Breast epithelium (tissue), 4 donors: ENCODE measurements around the gene CDH13. TPM values are rescaled to one million over a fixed set of nuclear protein-coding genes. Genes with fewer than 3 reads are reported as not detected.

ENCODE experiments used
- DNase-seq, 2 donors: peaks; one replicate each; pipeline ENCODE4 v3.0.0-alpha.2; 2019; ENCODE audit warnings: low spot score in 2 of 2
- H3K27ac ChIP-seq, 2 donors: fragments of 200-600 bp; sonication (generic) in 1 of 2; one replicate each; pipeline ENCODE4 v1.5.1; 2016 to 2019; ENCODE audit warnings: mild to moderate bottlenecking in 1 of 2
- H3K27me3 ChIP-seq, 2 donors: fragments of 200-600 bp; sonication (generic) in 1 of 2; one replicate each; pipeline versions ENCODE4 v1.5.1 to v1.6.0; 2017 to 2019; ENCODE audit warnings: control low read depth in 1 of 2, mild to moderate bottlenecking in 1 of 2
- H3K36me3 ChIP-seq: fragments of 200-600 bp; one replicate; pipeline ENCODE4 v1.5.1; 2019
- H3K4me1 ChIP-seq, 2 donors: fragments of 200-600 bp; sonication (generic); one replicate each; pipeline ENCODE4 v1.5.1; 2016 to 2019; ENCODE audit warnings: control low read depth in 1 of 2
- H3K4me3 ChIP-seq, 3 donors: fragments of 200-600 bp; sonication (generic); 1 replicate in 2 of 3; 2 replicates in 1 of 3; pipeline ENCODE4 v1.5.1; 2016 to 2019; ENCODE audit warnings: mild to moderate bottlenecking in 3 of 3, moderate library complexity in 2 of 3
- H3K9me3 ChIP-seq, 2 donors: fragments of 200-600 bp; sonication (generic) in 1 of 2; one replicate each; pipeline ENCODE4 v1.5.1; 2016 to 2019; ENCODE audit warnings: control low read depth in 1 of 2
- CTCF ChIP-seq, 3 donors: fragments of 450-650 bp; IDR thresholded peaks; one replicate each; pipeline ENCODE4 v1.5.1; 2016 to 2017; ENCODE audit warnings: antibody characterized with exemption in 3 of 3, mild to moderate bottlenecking in 3 of 3, moderate library complexity in 3 of 3
- POLR2A ChIP-seq: fragments of 450-650 bp; IDR thresholded peaks from one replicate; pipeline ENCODE4 v1.6.1; 2016; ENCODE audit warnings: antibody characterized with exemption, mild to moderate bottlenecking, moderate library complexity
- POLR2AphosphoS5 ChIP-seq, 3 donors: sonication (generic); formaldehyde crosslinking; IDR thresholded peaks; one replicate each; pipeline ENCODE4 v1.6.1; 2017; ENCODE audit warnings: antibody characterized with exemption in 3 of 3
- intact Hi-C: fragments of 100-400 bp; cut with DNase I; formaldehyde crosslinking; loops from one replicate; pipeline ENCODE4 v1.15.1; 2023; ENCODE audit warnings: low total_unique reads
- total RNA-seq, 3 donors: library from RNA; depleted of rRNA; stranded (reverse); fragments of >200 nt; gene quantifications; one replicate each; pipeline ENCODE4 v1.1.0, GENCODE V29; 2016

CDH13 gene
- total RNA-seq, 3 donors from 2014 or later, result 6.0 to 13.1 (median 11.5) TPM

- DNase-seq, result no peak
- no peak overlapping the region for H3K4me3 ChIP-seq
- no peaks in the 10 kb centered on the region for H3K9me3 ChIP-seq
- H3K27me3 ChIP-seq, result peaks cover 0 to 2% of the 10 kb centered on the region in 2 donors
- no peak overlapping the region for H3K27ac ChIP-seq
- H3K36me3 ChIP-seq, result no peaks in the 10 kb centered on the region
- intact Hi-C loops, result no loop called here
- TF ChIP-seq CTCF (IDR thresholded peaks at IDR 0.05), result no peak
- no peak for TF ChIP-seq POLR2AphosphoS5 (IDR thresholded peaks at IDR 0.05)
- TF ChIP-seq POLR2A, result no peak
- H3K4me1 ChIP-seq, result no peaks in the 10 kb centered on the region
These were observed 652.5 kb downstream of the CDH13 start for GRCh38 chr16:83279251-83279650.

DNA sequence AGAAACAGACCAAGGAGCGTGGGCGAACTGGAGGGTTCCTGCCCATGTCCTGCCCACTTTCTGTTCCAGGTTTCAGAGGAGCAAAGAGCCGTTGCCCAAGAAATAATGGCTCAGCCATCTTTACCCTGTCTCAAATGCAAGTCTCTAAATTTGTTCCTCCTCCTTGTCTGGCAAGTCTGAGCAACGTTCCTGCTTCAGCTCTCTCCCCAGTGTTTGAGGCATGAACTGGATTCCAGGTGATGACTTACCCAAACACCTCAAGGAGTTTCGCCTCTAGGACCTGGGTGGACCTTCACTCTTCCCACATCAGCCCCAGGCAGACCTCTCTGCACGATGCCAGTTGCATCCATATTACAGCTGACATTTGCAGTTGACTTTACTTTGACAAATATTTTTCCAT lies 659.2 kb downstream of the CDH13 start:
- Histone ChIP-seq H3K36me3 (no peaks in the 10 kb centered on the region), H3K9me3 (no peaks in the 10 kb centered on the region), H3K4me1 (no peaks in the 10 kb centered on the region), H3K27me3 (peaks cover 0 to 2% of the 10 kb centered on the region in 2 donors), H3K4me3 (no peak overlapping the region), H3K27ac (no peak overlapping the region)
- DNase-seq, result no peak
- TF ChIP-seq POLR2A, result no peak
- TF ChIP-seq CTCF (IDR thresholded peaks at IDR 0.05), result no peak
- no peak for TF ChIP-seq POLR2AphosphoS5 (IDR thresholded peaks at IDR 0.05)
- intact Hi-C loops, result no loop called here

DNA sequence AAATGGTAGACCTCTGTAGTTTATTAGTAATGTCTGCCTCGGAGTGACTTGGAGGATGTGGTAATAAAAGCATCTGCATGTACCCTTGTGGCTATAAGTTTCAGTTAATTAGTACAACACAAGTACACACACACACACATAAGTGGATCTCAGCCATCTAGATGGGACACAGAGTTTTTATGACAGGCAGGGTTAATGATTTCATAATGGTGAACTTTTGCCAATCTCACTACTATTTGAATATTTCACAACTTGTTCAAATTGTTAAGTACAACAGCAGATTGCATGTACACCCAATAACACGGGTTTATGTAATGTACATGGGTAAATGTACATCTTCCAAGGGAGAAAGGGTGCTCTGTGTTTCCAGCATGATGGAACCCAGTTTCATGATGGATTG lies 669.7 kb downstream of the CDH13 start:
- intact Hi-C loops, result no loop called here
- no peaks in the 10 kb centered on the region for H3K4me1 ChIP-seq
- no peak overlapping the region for H3K27ac ChIP-seq
- TF ChIP-seq CTCF (IDR thresholded peaks at IDR 0.05), result no peak
- no peak for TF ChIP-seq POLR2AphosphoS5 (IDR thresholded peaks at IDR 0.05)
- no peak for TF ChIP-seq POLR2A
- no peaks in the 10 kb centered on the region for H3K9me3 ChIP-seq
- no peaks in the 10 kb centered on the region for H3K27me3 ChIP-seq
- H3K4me3 ChIP-seq, result no peak overlapping the region
- DNase-seq, result no peak
- no peaks in the 10 kb centered on the region for H3K36me3 ChIP-seq

DNA sequence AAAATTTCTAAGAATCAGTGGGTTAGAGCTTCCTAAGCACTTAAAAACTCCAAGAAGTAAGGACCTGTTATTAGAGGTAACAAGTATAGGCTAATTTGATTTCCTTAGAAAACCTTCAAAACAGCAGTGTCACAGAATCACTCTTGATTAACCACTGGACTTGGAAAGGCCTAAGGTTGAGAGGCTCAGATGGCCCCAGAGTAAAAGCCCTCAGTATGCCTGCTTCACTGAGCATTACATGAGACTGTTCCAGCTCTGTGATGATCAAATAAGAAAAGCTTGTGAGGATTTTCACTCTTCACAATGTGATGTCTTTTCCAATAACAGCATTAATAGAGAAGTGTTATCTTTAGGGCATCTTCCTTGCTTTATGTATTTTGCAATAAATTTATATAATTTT lies 671.8 kb downstream of the CDH13 start:
- Histone ChIP-seq H3K4me3 (no peak overlapping the region), H3K4me1 (no peaks in the 10 kb centered on the region), H3K27ac (no peak overlapping the region), H3K36me3 (no peaks in the 10 kb centered on the region), H3K27me3 (no peaks in the 10 kb centered on the region), H3K9me3 (no peaks in the 10 kb centered on the region)
- TF ChIP-seq CTCF (IDR thresholded peaks at IDR 0.05), result no peak
- DNase-seq, result no peak
- intact Hi-C loops, result no loop called here

DNA sequence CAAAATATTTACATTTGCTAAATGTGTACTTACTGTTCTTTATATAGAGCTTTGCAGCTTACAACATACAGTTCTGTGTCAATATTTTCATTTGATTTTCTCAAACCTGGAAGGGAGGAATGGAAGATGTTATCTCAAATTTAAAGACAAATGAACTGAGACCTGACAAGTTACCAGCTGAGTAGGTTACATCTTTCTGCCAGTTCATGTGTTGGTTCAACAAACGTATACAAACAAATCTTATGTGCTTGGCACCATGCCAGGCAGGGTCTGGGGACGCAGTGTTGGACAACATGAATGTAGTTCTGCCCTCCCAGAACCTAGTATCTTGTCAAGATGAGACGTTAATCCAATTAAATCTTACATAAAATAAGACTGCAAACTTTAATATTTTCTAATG lies 673.6 kb downstream of the CDH13 start:
- H3K36me3 ChIP-seq, result no peaks in the 10 kb centered on the region
- no peak overlapping the region for H3K27ac ChIP-seq
- no peak for DNase-seq
- no peak overlapping the region for H3K4me3 ChIP-seq
- no peak for TF ChIP-seq POLR2A
- TF ChIP-seq CTCF (IDR thresholded peaks at IDR 0.05), result no peak
- TF ChIP-seq POLR2AphosphoS5 (IDR thresholded peaks at IDR 0.05), result no peak
- no peaks in the 10 kb centered on the region for H3K9me3 ChIP-seq
- intact Hi-C loops, result no loop called here
- H3K4me1 ChIP-seq, result no peaks in the 10 kb centered on the region
- H3K27me3 ChIP-seq, result peaks cover 0 to 3% of the 10 kb centered on the region in 2 donors
